Measurements from ENCODE around the gene CORO1C.

DNA sequence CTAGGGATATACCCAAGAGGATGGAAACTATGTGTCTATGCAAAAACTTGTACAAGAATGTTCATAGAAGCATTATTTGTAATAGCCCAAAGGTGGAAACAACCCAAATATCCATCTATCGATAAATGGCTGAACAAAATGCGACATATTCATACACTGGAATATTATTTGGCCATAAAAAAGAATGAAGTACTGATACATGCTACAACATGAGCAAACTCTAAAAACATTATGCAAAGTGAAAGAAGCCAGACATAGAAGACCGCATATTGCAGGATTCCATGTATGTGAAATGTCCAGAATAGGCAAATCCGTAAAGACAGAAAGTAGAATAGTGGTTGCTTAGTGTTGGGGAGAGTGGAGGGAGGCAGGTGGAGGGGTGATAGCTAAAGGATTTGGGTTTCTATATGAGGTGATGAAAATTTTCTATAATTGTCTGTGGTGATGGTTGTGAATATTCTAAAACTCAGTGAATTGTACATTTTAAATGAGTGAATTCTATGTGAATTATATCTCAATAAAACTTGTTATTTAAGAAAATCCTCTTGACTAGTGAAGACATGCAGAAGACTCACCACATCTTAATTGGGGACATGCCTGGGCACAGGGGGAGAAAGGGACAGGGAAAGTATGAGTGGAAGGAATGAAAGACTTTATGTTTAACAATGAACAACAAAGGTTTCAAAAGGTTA lies 67.8 kb downstream of the CORO1C start:
- TF ChIP-seq ZNF830 (CRISPR knock-in tag; IDR thresholded peaks at IDR 0.05) (no peak), ELF4 (CRISPR knock-in tag; IDR thresholded peaks at IDR 0.05) (no peak), SMARCE1 (IDR thresholded peaks at IDR 0.05) (no peak), ZNF780A (CRISPR knock-in tag; IDR thresholded peaks at IDR 0.05) (no peak), REST (IDR thresholded peaks at IDR 0.05; ENCODE audit: borderline replicate concordance) (no peak), REST (CRISPR knock-in tag; IDR thresholded peaks at IDR 0.05; ENCODE audit: low read depth) (no peak), CHD2 (IDR thresholded peaks at IDR 0.05; ENCODE audit: low read depth, low read length) (no peak)
